NK-92 (cell line): ENCODE data around the gene ACKR3.

Experiments
- DNase-seq: peaks from one replicate; lab custom pipeline; 2025; ENCODE audit not compliant: unreplicated experiment; lab: John Stamatoyannopoulos, UW

ACKR3 gene

GRCh38 chr2:236607471-236608187 is 38.0 kb downstream of the ACKR3 start:
- no peak for DNase-seq

DNA sequence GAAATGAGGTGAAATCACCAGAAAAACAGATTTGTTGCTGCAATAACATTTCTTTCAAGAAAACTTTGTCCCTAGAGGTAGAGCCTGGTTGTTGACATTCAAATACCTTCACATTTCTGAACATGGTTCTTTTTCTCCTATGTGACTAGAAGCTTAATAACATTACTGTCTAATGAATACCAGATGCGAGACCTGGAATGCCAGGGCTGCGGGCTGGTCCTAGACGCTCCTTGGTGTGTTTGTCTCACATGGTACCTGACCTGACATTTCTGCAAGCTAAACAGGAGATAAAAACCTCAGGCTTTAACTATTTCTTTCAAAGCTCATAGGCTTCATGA is 38.5 kb downstream of the ACKR3 start:
- no peak for DNase-seq

DNA sequence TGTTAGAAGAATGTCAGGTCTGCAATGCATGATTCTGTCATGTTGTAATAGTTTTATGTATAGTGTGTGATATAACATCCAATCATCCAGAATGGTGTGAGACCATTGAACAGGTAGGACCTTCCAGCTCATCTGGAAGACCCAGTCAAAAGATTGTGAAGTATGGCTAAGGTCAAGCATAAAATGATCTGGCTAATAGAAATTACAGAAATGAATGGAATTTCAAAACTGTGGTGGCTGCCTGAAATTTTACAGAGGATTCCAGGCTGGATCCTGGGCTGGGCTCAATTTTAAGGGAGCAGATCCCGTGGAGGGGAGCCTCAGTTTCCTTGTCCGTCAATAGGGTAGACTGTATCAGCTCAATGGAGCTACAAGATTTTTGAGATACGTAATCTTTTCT is 39.1 kb downstream of the ACKR3 start:
- no peak for DNase-seq

DNA sequence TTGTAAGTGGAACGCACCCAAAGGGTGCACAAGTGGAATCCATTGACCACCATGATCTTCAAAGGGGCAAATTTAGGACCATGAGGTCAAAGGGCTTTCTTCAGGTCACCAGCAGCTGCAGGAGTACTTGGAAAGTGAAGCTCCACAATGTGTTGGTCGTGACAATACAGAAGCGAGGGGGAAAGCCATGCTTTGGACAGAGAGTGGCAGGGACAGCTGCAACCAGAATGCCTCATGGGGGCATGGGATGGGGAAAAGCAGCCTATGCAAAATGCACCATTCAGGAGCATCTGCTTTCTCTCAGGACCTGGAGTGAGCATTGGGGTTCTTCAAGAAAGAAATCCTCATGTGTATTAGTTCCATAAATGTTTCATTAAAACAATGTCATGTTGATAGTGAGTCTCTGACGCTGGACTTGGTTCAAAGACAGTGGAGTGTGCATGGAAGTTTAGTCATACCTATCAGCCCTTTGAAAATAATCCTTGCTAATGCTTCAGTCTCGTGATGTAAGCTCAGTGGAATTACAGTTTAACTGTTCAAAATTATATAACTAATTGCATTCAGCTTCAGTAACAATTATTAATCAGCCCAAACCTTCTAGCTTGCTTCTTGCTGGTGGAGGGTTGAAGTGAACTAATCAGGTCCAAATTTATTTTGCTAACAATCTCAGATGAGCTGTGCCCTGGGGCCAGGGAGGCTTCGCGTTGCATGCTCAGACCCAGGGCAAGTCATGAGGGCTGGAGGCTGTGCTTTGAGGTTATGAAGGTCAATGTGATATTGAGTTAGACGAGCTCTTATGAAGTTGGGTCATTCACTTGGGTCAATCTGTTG is 41.6 kb downstream of the ACKR3 start:
- DNase-seq = no peak

DNA sequence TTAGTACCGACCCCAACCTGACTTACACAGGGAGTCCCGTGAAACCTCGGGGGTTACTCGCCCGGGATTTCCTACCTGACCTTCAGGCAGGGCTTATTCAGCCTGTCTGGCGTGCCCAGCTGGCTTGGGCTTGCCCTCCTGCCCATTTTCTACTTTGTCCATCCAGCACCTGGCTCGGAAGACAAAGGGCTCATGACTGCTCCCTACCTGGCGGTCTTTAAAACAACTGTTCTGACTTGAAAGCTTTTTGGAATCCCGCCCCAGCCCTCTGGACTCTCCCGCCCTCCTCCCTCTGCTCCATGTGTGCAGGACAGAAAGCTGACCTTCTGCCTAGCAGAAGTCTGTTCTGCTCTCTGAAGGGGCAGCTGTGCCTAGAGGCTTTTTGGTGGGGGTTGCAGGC is 43.1 kb downstream of the ACKR3 start:
- no peak for DNase-seq

DNA sequence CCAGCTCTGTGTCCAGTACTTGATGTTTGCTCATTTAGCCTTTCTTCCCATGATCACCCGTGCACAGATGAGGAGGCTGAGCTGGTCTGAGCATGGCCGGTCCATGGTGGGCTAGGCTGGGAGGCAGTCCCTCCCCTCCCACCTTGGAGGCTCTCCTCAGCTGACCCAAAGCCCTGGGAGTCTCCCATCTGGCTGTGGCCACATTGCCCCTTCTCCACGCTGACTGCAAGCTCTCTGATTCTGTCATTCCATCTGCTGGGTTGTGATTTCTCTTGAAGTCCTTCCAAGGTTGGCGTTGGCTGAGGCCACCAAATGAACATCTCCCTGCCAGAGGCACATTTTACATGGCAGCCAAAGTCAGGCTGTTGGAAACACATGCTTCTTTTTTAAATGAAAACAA is 44.0 kb downstream of the ACKR3 start:
- no peak for DNase-seq

GRCh38 chr2:236614551-236614950 is 44.9 kb downstream of the ACKR3 start:
- DNase-seq = no peak

GRCh38 chr2:236616031-236616430 is 46.4 kb downstream of the ACKR3 start:
- DNase-seq = no peak

DNA sequence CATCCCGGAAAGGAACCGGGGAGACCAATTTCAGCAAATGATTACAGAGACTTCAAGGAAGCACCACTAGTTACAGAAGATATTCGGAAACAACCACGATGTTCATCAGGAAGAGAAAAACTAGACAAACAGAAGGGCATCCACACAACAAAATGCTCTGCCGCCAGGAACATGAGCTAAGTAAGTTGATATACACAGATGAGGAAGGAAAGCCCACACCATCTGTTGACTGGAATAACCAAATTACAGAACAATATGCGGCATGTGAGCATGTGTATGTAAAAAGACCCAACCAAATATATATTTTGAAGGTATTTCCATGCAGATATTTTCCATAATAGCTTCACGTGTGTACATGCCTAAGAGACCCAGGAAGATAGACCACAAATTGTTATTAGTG is 47.0 kb downstream of the ACKR3 start:
- no peak for DNase-seq

- no peak for DNase-seq
Measured at GRCh38 chr2:236617221-236617737, 47.7 kb downstream of the ACKR3 start.

DNA sequence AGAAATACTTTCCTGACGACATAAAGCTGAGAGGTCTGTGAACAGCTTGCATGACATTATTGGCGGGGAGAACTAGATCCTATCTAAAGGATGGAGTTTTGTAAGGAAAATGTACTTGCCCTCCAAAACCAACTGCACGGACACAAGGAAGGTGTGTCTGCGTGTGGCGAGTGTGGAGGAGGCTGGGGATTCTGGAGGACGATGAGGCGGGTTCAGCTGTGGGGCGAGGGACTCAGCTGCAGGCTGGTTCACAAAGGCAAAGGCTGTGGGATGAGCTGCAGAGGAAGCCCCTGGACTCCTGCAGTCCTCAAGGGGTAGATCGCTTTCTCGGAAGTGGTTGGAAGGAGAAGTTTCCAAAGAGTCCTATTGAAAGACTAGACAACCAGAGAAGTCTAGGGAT is 48.2 kb downstream of the ACKR3 start:
- no peak for DNase-seq

DNA sequence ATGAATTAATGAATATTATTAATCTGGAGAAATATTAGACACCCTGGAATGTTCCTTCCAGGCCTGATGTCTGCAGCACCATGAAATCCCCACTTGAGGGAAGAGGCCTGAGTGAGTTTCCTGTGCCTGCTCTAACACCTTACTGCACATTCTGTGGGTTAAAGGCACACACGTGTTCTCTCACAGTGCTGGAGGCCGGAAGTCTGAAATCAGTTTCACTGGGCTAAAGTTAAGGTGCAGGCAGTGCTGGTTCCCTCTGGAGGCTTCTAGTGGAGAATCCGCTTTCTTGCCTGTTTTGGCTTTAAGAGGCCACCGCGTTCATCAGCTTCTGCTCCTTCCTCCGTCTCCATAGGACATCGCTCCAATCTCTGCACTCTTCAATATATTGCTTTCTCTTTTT is 48.7 kb downstream of the ACKR3 start:
- DNase-seq = no peak

- no peak for DNase-seq
Measured at GRCh38 chr2:236619910-236620612, 50.4 kb downstream of the ACKR3 start.

DNA sequence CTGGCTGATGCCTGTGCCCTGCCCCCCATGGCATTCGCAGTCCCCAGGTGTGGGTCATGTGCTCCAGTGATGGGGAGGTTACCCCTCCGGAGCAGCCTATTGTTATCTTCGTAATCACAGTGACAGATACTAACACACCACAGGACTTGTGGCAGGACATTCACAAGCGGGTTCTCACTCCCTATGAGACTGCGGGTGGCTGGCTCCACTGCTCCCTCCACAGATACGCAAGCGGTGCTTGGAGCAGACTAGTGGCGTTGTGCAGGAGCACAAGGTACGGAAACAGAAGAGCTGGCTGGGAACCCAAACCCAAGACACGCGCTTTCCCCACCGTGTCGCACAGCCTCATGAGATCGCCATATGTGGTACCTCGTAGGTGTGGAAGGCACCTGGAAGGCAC is 52.2 kb downstream of the ACKR3 start:
- no peak for DNase-seq

DNA sequence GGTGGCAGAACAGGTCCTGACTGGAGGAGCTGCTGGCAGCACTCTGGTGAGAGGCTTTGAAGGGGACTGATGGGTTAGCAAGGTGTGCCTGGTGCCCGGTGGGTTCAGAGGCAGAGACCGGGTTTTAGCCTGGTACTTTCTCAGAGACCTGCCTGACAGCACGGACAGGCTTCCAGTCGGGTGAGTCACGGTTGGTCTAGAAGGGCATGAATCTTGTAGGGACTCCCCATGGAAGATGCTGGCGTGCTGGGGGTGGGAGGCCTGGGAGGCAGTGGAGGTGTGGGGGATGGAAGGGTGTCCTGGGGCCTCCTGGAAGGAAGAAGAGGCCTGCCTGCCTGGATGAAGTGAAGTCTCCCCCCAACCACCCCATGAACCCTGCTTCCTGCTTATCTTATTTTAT is 52.6 kb downstream of the ACKR3 start:
- no peak for DNase-seq

GRCh38 chr2:236622660-236623059 is 53.0 kb downstream of the ACKR3 start:
- no peak for DNase-seq

- DNase-seq = no peak
Measured at GRCh38 chr2:236623816-236624215, 54.2 kb downstream of the ACKR3 start.

DNA sequence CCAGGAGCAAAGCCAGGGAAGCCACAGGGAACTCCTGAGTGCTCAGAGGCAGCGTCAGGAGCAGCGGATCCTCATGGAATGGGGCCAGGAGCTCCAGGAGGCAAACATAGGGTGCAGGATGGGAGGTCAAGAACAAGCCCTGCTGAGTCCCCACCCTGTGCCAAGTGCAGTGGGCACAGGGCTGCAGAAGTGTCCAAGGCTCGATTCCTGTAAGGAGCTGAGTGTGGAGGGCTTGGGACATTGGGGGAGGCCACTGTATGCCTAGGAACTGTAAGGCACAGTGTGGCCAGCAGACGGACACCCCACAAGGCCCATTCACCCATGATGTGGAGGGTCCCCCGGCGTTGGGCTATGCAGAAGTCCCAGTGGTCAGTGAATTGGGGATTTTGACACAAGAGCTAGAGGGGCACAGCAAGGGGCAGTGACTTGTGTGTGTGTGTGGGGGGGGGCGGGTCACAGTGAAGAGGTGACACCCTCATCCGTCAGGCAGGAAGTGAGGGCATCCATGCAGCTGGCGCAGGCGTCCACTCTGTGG is 55.6 kb downstream of the ACKR3 start:
- DNase-seq = no peak

- no peak for DNase-seq
Measured at GRCh38 chr2:236626391-236627150, 56.9 kb downstream of the ACKR3 start.

- DNase-seq = no peak
Measured at GRCh38 chr2:236627193-236627592, 57.6 kb downstream of the ACKR3 start.

DNA sequence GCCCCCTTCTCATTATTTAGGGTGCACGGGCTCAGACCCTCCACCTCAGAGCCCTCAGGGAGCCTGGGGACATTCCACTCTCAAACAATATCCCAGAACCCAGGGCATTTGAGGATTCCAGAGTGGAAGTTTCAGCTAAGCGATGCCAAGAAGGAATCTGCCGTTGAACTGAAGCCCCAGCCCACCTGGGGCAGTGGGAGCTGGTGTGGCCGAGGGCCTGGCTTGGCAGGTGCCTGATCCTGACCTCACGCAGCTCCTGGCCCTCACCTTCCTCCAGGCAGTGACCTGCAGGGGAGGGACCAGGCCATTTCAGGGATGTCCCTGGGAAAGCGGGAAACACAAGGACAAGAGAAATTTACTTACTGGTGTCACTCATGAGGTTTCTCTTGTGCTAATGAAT is 58.2 kb downstream of the ACKR3 start:
- DNase-seq = no peak
